ENCODE data around the gene RAB4B.
"Not testable (repeated sequence)": the region's sequence is repeated elsewhere in the genome, so short reads cannot be mapped to it uniquely, and the experiment has no call there.

The RAB4B gene

GRCh38 chr19:40781140-40781539 is 3.1 kb downstream of the RAB4B start:
- no peak for DNase-seq

GRCh38 chr19:40783711-40784110 is 5.7 kb downstream of the RAB4B start:
- no peak for DNase-seq

DNA sequence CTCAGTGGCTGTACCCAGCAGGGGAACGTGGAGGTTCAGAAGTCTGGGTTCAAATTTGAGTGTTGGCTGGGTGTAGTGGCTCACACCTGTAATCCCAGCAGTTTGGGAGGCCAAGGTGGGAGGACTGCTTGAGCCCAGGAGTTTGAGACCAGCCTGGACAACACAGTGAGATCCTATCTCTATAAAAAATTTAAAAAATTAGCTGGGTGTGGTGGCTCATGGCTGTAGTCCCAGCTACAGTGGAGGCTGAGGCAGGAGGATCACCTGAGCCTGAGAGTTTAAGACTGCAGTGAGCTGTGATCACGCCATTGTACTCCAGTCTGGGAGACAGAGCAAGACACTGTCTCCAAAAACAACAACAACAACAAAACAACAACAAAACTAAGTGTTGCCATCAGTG is 6.1 kb downstream of the RAB4B start:
- not testable (repeated sequence) for DNase-seq

- DNase-seq = no peak
Measured at GRCh38 chr19:40785526-40785925, 7.5 kb downstream of the RAB4B start.

DNA sequence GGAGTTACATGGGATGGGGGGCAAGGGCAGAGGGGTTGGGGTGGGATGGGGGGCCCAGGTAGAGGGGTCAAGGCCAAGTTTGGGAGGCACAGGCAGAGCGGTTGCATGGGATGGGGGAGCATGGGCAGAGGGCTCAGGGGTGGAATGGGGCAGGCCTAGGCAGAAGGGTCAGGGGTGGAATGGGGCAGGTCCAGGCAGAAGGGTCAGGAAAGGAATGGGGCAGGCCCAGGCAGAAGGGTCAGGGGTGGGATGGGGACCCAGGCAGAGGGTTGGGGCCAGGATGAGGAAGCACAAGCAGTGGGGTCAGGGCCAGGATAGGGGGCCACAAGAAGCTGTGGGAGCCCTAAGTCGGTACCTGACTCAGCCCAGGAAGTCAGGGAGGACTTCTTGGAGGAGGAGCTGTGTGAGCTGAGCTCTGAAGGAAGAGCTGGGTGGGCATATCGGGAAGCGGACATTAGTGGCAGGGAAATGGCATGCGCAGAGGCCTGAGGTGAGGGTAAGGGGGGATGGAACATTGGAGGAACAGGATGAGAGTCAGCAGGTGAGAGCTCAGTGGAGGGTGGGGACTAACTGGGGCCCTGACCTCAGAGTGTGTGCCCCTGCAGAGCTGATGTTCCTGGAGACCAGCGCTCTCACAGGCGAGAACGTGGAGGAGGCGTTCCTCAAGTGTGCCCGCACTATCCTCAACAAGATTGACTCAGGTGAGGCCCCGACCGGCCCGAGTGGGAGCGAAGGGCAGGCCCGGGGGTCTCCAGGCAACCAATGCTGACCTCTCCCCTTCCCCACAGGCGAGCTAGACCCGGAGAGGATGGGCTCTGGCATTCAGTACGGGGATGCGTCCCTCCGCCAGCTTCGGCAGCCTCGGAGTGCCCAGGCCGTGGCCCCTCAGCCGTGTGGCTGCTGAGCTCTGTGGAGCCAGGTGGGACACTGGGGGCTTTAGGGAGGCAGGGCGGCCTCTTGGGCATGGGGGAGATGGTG is 8.3 kb downstream of the RAB4B start:
- DNase-seq = no peak

GRCh38 chr19:40791349-40791748 is 13.3 kb downstream of the RAB4B start:
- no peak for DNase-seq

GRCh38 chr19:40791996-40792395 is 13.9 kb downstream of the RAB4B start:
- no peak for DNase-seq

DNA sequence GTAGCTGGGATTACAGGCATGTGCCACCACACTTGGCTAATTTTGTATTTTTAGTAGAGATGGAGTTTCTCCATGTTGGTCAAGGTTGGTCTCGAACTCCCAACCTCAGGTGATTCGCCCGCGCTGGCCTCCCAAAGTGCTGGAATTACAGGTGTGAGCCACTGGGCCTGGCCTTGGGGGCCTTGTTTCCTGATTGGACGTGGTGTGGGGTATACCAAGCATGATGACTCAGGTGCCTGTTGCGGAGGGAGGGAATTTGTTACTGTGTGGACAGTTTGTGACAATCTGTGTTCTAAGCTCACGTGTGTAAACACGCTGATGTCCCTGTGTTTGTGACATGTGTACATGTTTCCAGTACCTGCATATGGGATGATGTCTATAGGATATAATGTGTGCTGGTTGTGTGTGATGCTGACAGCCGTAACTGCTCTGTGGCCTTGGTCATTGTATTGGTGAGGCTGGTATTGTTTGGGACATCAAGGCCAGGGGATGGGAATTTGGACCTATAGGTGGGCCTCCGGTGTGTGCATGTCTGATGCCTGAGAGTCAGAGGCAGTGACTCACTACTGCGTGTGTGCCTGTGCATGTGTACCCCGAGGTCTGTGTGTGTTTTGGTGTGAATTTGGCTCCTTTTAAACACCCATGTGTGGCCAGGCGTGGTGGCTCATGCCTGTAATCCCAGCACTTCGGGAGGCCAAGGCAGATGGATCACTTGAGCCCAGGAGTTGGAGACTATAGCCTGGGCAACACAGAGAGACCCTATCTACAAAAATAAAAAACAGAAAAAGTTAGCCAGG is 19.3 kb downstream of the RAB4B start:
- DNase-seq = no peak

DNA sequence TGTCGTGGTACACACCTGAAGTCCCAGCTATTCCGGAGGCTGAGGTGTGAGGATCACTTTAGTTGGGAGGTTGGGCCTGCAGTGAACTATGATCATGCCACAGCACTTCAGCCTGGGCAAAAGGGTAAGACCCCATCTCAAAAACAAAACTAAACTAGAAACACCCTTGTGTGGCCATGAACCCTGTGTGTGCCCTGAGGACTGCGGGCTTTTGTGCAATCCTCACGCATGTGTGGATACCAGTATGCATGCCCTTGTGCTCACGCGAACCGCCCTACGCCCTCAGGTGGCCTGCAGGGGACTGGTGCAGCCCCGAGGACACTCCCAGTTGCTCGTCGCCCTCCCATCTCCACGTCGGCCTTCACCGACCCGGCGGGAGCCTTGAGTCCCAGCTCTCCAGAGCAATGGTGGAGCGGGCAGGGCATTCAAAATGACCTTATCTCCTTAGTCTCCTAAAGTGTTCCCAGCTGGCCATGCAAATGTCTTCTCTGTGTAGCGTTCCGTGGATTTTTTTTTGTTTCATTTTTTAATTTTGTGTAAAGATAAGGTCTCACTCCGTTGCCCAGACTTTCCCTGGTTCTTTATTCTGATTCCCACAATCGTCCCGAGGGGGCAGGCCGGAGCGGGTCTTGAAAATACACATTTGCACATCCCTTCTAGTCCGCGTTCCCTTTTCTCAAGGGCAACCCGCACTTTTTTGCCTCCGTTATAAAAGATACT is 20.1 kb downstream of the RAB4B start:
- peak in 2 of 4 experiments; percentile 56 to 62 for DNase-seq

GRCh38 chr19:40798683-40799557 is 20.9 kb downstream of the RAB4B start, which contains the start of gene EGLN2:
EGLN2 (plus strand) TSS chr19:40799191; CDS start chr19:40800573, 1,382 bp downstream.
- DNase-seq = peak; percentile 99 to 100 (median 100)

GRCh38 chr19:40799558-40800338 is 21.7 kb downstream of the RAB4B start:
- DNase-seq = no peak

GRCh38 chr19:40800339-40800996 is 22.4 kb downstream of the RAB4B start:
- no peak for DNase-seq

DNA sequence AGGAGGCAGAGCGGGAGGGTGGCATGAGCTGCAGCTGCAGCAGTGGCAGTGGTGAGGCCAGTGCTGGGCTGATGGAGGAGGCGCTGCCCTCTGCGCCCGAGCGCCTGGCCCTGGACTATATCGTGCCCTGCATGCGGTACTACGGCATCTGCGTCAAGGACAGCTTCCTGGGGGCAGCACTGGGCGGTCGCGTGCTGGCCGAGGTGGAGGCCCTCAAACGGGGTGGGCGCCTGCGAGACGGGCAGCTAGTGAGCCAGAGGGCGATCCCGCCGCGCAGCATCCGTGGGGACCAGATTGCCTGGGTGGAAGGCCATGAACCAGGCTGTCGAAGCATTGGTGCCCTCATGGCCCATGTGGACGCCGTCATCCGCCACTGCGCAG is 22.9 kb downstream of the RAB4B start:
- no peak for DNase-seq

DNA sequence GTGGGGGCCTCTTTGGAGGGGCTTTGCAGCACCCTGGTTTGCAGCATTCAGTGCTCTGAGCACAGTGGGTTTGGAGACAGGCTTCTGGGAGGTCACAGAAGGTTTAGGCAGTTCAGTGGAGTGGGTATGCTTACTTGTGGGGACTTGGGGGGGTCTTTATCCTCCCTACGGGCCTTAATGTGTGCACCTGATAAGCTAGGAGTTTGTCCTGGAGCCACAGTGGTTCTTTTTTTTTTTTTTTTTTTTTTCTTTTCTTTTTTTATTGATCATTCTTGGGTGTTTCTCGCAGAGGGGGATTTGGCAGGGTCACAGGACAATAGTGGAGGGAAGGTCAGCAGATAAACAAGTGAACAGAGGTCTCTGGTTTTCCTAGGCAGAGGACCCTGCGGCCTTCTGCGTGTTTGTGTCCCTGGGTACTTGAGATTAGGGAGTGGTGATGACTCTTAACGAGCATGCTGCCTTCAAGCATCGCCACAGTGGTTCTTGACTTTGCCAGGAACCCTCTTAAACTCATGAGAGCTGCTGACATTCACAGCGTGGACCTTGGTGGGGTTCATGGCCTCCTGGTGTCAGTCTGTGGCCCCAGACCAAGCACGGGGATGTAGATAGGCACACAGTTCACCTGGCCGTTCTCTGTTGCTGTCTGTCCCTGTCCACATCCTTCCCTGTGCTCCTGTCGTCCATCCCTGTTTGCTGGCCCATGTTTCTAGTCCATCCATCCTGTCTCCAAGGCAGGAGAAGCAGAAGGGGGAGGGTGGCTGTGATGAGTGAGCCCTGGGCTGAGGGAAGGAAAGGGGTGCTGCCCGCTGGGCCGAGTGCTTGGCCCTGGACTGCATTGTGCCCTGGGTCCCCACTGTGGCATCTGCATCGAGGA is 23.6 kb downstream of the RAB4B start:
- DNase-seq = no peak

- no peak for DNase-seq
Measured at GRCh38 chr19:40802300-40803169, 24.5 kb downstream of the RAB4B start.

DNA sequence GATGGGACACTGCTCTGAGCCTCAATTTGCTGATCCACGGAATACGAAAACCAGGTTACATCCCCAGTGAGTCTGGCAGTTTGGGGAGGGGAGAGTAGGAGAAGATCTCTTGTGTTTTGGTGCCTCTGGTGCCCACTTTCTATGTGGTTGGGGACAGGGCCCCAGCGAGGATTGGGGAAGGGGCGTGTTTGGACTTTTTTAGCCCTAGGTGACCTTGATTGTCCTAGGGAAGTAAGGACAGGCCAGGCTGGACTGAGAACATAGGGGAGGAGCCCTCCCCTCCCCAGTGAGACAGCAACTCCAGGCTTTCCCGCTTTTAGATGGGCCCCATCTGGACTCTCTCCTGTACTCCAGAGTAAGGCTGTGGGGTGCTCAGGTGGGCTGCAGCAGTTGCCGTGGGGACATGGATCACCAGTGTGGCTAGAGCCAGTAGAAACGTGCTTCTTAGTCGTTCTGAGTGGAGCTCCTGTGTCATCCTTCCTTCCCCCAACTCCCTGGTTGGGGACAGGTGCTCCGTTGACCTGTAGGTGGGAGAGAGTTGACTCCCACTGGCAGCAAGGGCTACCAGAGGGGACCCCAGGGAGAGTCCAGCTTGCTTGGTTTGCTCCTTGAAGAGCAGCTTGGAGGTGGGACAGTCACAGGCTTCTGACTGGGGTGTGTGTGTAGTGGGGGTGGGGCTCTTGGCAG is 25.3 kb downstream of the RAB4B start:
- no peak for DNase-seq

- peak in 2 of 4 experiments; percentile 44 to 59 for DNase-seq
Measured at GRCh38 chr19:40803857-40804782, 26.1 kb downstream of the RAB4B start.
